ENCODE data around the gene SLC6A12. TPM values are rescaled to one million over a fixed set of nuclear protein-coding genes. Genes with fewer than 3 reads are reported as not detected.
A peak's percentile ranks its signal among the peaks of the same experiment; 100 is the strongest.
"Not testable (repeated sequence)": the region's sequence is repeated elsewhere in the genome, so short reads cannot be mapped to it uniquely, and the experiment has no call there.

SLC6A12 gene
- total RNA-seq, 4 donors from 2014 or later = 0.46 to 7.0 (median 2.1) TPM

DNA sequence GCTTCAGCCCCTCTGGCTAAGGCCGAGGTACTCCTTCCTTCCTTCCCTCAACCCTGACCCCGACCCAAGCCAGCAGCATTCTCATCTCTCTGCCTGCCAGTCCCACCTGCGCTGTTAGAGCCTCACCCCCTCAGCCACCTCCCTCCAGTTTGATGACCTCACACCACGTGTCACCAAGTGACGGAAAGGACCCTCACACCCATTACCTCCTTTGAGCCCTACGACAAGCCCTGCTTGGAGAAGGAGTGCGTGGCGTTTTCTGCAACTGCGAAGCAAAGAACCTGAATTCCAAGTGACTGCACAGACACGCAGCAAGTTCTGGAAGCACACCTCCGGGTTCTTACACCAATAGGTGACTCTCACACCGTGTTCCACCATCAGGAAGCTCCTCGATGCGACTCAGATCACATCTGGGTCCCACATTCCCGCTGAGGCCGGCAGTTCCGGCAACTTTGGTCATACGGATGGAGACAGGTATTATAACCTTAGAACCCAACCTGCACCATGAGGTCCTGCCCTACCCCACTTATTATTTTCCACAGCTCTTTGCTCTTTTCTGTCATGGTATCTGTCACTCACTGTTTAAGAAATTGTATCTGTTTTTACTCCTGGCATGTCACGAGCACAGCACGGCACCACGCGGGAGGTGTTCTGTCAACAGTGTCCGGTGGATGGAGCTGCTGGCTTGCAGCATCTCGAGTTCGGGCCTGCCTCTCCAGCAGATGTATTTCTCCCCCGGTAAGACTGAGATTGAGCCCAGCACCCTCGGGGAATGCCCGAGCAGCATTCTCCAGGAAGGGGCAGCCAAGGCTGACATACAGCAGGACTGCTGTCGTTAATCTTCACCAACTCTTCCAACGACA is 5.0 kb upstream of the SLC6A12 start:
- DNase-seq (ENCODE audit: low spot score) = no peak
- ATAC-seq (ENCODE audit: low FRiP score) = no peak
- TF ChIP-seq, protein P1, sequence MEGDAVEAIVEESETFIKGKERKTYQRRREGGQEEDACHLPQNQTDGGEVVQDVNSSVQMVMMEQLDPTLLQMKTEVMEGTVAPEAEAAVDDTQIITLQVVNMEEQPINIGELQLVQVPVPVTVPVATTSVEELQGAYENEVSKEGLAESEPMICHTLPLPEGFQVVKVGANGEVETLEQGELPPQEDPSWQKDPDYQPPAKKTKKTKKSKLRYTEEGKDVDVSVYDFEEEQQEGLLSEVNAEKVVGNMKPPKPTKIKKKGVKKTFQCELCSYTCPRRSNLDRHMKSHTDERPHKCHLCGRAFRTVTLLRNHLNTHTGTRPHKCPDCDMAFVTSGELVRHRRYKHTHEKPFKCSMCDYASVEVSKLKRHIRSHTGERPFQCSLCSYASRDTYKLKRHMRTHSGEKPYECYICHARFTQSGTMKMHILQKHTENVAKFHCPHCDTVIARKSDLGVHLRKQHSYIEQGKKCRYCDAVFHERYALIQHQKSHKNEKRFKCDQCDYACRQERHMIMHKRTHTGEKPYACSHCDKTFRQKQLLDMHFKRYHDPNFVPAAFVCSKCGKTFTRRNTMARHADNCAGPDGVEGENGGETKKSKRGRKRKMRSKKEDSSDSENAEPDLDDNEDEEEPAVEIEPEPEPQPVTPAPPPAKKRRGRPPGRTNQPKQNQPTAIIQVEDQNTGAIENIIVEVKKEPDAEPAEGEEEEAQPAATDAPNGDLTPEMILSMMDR (IDR thresholded peaks at IDR 0.05) = no peak

DNA sequence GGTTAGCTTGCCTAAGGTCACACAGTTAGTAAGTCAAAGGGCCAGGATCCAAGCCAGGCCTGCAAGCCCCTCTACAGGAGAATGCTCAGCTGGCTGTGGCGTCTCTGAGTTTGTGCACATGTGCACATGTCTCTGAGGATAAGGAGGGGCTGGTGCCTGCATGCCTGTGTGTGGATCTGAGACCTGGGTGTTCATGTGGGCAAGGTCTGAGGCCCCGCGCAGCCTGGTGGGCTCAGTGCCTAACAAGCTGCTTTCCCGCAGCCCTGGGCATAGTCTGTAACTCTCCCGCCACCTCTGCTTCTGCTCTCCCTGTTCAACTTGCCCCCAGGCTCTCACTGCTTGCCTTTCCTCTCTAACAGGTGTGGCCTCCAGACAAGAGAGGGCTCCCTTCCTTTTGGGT is 4.3 kb upstream of the SLC6A12 start:
- TF ChIP-seq, protein P1 (IDR thresholded peaks at IDR 0.05) = no peak

DNA sequence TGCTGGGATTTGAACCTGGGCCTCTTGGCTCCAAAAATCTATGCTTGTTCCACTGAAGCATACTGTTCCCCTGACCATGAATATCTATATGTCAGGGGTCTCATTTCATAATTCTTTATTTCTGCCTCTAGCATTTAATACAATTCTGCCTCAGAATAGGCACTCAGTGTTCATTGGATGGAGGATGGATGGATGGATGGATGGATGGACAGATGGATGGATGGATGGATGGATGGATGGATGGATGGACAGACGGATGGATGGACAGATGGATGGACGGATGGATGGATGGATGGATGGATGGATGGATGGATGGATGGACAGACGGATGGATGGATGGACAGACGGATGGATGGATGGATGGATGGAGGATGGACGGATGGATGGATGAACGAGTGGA is 3.1 kb upstream of the SLC6A12 start:
- not testable (repeated sequence) for DNase-seq (ENCODE audit: low spot score); ATAC-seq (ENCODE audit: low FRiP score)

More for the DNA sequence above, 4.3 kb upstream of the SLC6A12 start:
- DNase-seq (ENCODE audit: low spot score) (no peak), ATAC-seq (ENCODE audit: low FRiP score) (no peak)

DNA sequence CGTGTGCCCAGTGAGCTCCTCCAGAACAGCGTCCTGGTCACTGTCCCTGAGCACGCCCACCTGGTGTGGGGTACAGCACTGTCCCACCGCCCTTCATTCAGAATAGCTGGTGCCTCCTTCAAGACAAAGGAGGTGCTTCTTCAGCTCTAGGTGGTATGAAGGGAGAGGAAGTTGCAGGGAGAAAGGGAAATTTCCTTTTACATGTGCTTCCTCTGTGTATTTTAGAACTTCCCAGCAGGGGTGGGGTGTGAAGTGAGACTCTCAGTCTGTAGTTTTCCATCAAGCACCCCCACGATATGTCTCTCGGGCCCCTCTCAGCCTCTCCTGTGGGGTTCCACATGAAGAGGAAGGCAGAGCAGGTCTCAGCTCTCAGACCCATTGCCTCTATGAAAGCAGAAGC is 1.2 kb upstream of the SLC6A12 start:
- DNase-seq (ENCODE audit: low spot score) = no peak
- TF ChIP-seq, protein P1 (IDR thresholded peaks at IDR 0.05) = no peak
- no peak for ATAC-seq (ENCODE audit: low FRiP score)

DNA sequence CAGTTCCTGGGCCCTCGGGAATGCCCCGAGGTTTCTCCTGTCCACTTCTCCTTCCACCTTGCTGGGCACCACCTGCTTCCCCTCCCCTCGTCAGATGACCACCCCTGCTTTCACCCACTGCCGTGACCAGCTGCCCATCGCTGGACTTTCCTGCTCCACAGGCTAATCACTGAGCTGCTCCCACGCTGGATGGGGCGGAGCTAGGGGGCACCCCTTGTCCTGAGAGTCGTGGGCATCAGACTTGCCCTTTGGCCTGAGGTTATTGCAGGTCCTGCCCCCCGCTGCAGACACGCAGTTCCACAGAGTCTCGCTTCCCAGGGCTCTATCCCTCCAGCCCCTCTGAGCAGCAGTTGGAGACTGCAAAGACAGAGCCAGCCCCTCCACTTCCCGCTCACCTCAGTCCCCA is 427 bp downstream of the SLC6A12 start:
- TF ChIP-seq, protein P1 (IDR thresholded peaks at IDR 0.05) = no peak
- DNase-seq (ENCODE audit: low spot score) = no peak
- ATAC-seq (ENCODE audit: low FRiP score) = peak; percentile 59

DNA sequence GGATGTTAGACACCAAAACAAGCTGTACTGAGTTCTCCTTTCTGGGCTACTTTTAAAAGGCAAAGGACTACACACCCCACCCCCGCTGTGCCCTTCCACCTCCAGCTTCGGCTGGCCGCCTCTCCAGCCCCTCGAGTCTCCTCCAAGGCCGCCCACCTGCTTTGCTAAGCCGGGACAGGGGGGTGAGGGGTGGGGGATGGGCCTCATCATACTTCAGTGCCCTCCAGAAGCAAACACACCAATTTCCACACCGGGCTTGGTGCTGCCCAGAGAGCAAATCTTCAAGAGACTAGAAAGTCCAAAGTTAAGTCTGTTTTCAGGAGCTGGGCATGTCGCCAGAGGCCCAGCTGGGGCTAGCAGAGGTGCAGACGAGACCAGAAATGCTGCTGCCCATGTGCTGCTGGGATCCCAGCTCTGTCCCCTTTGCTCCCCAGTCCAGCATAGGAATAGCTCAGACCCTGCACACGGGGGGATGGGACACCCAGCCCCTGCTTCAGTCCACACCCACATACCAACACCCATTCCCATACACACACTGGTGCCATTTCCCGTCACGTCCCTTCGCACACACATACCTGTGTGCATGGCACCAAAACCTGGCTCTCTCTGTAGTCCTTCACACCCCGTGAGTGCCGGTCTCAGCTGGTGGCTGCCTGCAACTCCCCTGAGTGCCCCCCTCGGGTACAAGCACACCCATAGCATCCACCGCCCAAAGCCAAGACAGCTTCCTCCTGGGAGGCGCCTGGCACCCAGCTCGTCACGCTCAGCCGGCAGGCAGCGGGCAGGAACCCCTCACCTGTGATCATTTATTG is 1.0 kb downstream of the SLC6A12 start:
- TF ChIP-seq, protein P1 (IDR thresholded peaks at IDR 0.05) = no peak
- no peak for DNase-seq (ENCODE audit: low spot score)
- no peak for ATAC-seq (ENCODE audit: low FRiP score)

DNA sequence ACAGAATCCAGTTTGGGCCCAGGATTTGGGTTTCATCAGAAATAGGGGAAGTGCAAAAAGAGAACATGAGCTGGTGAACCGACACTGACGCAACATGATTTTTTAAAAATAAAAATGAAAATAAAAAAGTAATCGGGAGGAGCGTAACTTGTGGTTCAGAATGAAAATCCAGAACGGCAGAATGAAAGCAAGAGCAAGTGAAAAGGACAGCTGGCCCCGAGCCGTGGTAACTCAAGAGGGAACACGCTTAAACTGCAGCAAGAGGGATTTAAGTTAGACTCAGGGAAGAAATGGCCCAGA is 1.6 kb downstream of the SLC6A12 start:
- DNase-seq (ENCODE audit: low spot score) (no peak), ATAC-seq (ENCODE audit: low FRiP score) (no peak)
- TF ChIP-seq, protein P1 (IDR thresholded peaks at IDR 0.05) = no peak
